Kidney epithelial cell (primary cell): Measurements from ENCODE around the gene REEP2. TPM values are rescaled to one million over a fixed set of nuclear protein-coding genes. Genes with fewer than 3 reads are reported as not detected.
"Not testable (repeated sequence)": the region's sequence is repeated elsewhere in the genome, so short reads cannot be mapped to it uniquely, and the experiment has no call there.

Source experiments
- DNase-seq: peaks from one replicate; pipeline ENCODE4 v3.0.0-alpha.2; 2010; ENCODE audit warnings: low read depth
- H3K27me3 ChIP-seq: 2 replicates; pipeline ENCODE4 v1.6.0; 2011; ENCODE audit warnings: low read length; ENCODE audit not compliant: control insufficient read depth, insufficient read depth
- H3K36me3 ChIP-seq: 2 replicates; pipeline ENCODE4 v1.5.1; 2011; ENCODE audit warnings: low read length; ENCODE audit not compliant: control insufficient read depth, insufficient read depth
- H3K4me3 ChIP-seq: 2 replicates; pipeline ENCODE4 v1.5.1; 2011; ENCODE audit warnings: low read depth, mild to moderate bottlenecking, control low read depth, low read length
- CTCF ChIP-seq: IDR thresholded peaks from 2 replicates; pipeline ENCODE4 v1.5.1; 2011; ENCODE audit warnings: mild to moderate bottlenecking, moderate library complexity, low read length, control low read depth, inconsistent platforms; ENCODE audit not compliant: insufficient read depth, poor library complexity, severe bottlenecking
- total RNA-seq: library from RNA; depleted of rRNA; stranded (reverse); fragments of >200 nt; gene quantifications from 2 replicates; pipeline ENCODE4 v1.2.3, GENCODE V29; 2015

REEP2 gene
- total RNA-seq, 1 donor from 2014 or later, result 34.7 TPM

DNA sequence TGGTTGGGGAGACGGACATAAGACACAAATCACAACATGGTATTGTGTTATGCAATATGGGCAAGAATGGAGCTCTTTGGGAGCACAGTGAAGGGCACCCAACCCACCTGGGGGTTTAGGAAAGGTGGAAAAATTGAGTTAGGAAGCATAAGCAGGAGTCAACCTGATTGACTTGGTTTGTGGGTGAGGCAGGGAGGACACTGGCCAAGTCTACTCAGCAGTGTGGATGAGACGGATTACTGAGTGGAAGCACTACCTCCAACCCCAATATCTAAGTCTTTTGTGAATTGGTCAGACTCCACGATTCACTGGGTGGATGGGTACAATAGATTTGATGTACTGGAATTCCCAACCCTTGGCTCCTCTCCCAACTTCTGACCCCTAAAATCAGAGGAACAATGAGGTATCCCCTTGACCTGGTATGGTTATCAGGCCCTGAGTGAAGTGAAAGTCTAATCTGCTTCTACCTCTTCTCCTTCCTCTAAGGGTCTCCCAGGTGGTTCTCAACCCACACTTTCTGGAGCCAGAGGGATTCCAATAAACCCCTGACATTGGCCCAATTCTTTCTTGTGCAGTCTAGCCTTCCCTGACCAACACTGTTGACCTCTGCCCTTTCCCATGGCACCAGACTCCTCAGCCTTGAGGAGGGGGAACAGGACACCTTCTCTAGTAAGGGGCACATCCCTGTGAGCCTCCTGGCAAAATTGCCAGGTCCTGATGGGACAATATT, 31.6 kb downstream of the REEP2 start:
- Histone ChIP-seq H3K27me3 (no peaks in the 10 kb centered on the region), H3K36me3 (peaks cover 3% of the 10 kb centered on the region), H3K4me3 (no peak overlapping the region)
- TF ChIP-seq CTCF, result no peak
- no peak for DNase-seq

- no peak for TF ChIP-seq CTCF
Observed at GRCh38 chr5:138471052-138471361, 32.1 kb downstream of the REEP2 start.

GRCh38 chr5:138472353-138472752, 33.5 kb downstream of the REEP2 start:
- no peak for TF ChIP-seq CTCF
- Histone ChIP-seq H3K27me3 (no peaks in the 10 kb centered on the region), H3K36me3 (peaks cover 3% of the 10 kb centered on the region), H3K4me3 (no peak overlapping the region)
- no peak for DNase-seq

More at GRCh38 chr5:138471052-138471361, 32.1 kb downstream of the REEP2 start:
- no peaks in the 10 kb centered on the region for H3K27me3 ChIP-seq
- no peak for DNase-seq
- no peak overlapping the region for H3K4me3 ChIP-seq
- H3K36me3 ChIP-seq, result peaks cover 3% of the 10 kb centered on the region

- H3K27me3 ChIP-seq, H3K4me3 ChIP-seq, DNase-seq, H3K36me3 ChIP-seq: not testable (repeated sequence)
Observed at GRCh38 chr5:138473151-138473550, 34.3 kb downstream of the REEP2 start.

- no peak for TF ChIP-seq CTCF
- no peaks in the 10 kb centered on the region for H3K27me3 ChIP-seq
- H3K36me3 ChIP-seq, result no peaks in the 10 kb centered on the region
- H3K4me3 ChIP-seq, result no peak overlapping the region
- DNase-seq, result no peak
Observed at GRCh38 chr5:138476918-138477317, 38.1 kb downstream of the REEP2 start.

DNA sequence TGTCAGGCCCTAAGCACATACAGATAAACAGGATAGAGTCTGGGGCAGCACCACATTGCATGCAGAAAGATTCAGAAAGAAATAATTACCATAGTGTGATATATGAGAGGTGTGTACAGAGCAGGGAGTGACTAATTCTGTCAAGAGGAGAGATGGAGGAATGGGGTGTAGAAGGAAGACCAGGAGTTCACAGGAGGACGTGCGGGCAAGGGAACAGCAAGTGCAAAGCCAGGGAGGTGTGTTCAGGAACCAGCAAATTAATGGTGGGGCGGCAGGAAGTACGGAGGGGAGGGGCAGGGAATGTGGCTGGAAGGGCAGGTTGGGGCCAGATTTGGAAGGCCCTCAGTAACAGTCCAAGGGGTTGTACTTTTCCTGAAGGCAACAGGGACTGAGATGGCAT, 43.8 kb downstream of the REEP2 start:
- no peak overlapping the region for H3K4me3 ChIP-seq
- H3K36me3 ChIP-seq, result no peaks in the 10 kb centered on the region
- H3K27me3 ChIP-seq, result no peaks in the 10 kb centered on the region
- TF ChIP-seq CTCF, result no peak
- DNase-seq, result no peak
